ENCODE data around the gene RAB31.

DNA sequence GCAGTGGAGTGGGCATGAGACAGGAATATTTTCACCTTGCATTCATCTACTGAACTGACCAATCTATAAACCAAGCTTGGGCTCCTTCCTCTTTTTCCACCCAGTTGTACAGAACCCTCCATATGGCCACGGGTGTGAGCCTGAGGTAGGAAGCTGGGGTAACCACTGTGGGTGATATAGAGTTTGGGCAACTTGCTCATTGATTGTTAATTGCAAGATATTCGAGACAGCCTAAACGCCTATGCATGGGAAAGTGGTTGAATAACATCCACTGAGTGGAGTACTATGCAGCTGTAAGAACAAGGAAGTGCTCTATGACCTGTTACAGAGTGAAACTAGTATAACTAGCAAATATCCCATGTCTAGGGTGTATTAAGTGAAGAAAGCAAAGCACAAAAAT, 198.4 kb downstream of the RAB31 start:
- TF ChIP-seq, protein P1, sequence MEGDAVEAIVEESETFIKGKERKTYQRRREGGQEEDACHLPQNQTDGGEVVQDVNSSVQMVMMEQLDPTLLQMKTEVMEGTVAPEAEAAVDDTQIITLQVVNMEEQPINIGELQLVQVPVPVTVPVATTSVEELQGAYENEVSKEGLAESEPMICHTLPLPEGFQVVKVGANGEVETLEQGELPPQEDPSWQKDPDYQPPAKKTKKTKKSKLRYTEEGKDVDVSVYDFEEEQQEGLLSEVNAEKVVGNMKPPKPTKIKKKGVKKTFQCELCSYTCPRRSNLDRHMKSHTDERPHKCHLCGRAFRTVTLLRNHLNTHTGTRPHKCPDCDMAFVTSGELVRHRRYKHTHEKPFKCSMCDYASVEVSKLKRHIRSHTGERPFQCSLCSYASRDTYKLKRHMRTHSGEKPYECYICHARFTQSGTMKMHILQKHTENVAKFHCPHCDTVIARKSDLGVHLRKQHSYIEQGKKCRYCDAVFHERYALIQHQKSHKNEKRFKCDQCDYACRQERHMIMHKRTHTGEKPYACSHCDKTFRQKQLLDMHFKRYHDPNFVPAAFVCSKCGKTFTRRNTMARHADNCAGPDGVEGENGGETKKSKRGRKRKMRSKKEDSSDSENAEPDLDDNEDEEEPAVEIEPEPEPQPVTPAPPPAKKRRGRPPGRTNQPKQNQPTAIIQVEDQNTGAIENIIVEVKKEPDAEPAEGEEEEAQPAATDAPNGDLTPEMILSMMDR (IDR thresholded peaks at IDR 0.05; ENCODE audit: low read length): no peak
- TF ChIP-seq EZH2 (IDR thresholded peaks at IDR 0.05; ENCODE audit: borderline replicate concordance, low read length): no peak
